NCI-H2227 (cell line): ENCODE measurements around the gene C22orf23.

Experiments used
- DNase-seq: peaks from one replicate; lab custom pipeline; 2025; ENCODE audit not compliant: unreplicated experiment; lab: John Stamatoyannopoulos, UW

The C22orf23 gene

GRCh38 chr22:37953437-37954179 lies at the start of gene C22orf23, which contains the start of gene POLR2F:
TSS of gene C22orf23 (minus strand) at chr22:37953601. CDS start at chr22:37953149, 452 bp downstream.
TSS of gene POLR2F (plus strand) at chr22:37953699. CDS start at chr22:37953788, 89 bp downstream.
- peak; percentile 95 for DNase-seq

- DNase-seq: no peak
These were observed 46.4 kb upstream of the C22orf23 start for GRCh38 chr22:37999640-38000272.

GRCh38 chr22:37999236-37999635 lies 45.8 kb upstream of the C22orf23 start:
- DNase-seq: no peak

GRCh38 chr22:37998543-37998942 lies 45.1 kb upstream of the C22orf23 start:
- no peak for DNase-seq

- no peak for DNase-seq
These were observed 43.3 kb upstream of the C22orf23 start for GRCh38 chr22:37996515-37997246.

GRCh38 chr22:37996079-37996478 lies 42.7 kb upstream of the C22orf23 start:
- no peak for DNase-seq

- no peak for DNase-seq
These were observed 42.1 kb upstream of the C22orf23 start for GRCh38 chr22:37995460-37995859.

- DNase-seq: no peak
These were observed 41.6 kb upstream of the C22orf23 start for GRCh38 chr22:37994982-37995381.

GRCh38 chr22:37994049-37994448 lies 40.6 kb upstream of the C22orf23 start:
- DNase-seq: no peak

- no peak for DNase-seq
These were observed 38.5 kb upstream of the C22orf23 start for GRCh38 chr22:37991731-37992442.

GRCh38 chr22:37990862-37991261 lies 37.5 kb upstream of the C22orf23 start:
- no peak for DNase-seq

GRCh38 chr22:37990301-37990700 lies 36.9 kb upstream of the C22orf23 start:
- no peak for DNase-seq

- no peak for DNase-seq
These were observed 36.0 kb upstream of the C22orf23 start for GRCh38 chr22:37989146-37990045.

- no peak for DNase-seq
These were observed 33.0 kb upstream of the C22orf23 start for GRCh38 chr22:37986371-37986770.

- DNase-seq: no peak
These were observed 32.4 kb upstream of the C22orf23 start for GRCh38 chr22:37985751-37986281.

GRCh38 chr22:37985050-37985585 lies 31.7 kb upstream of the C22orf23 start:
- DNase-seq: no peak

- DNase-seq: no peak
These were observed 30.7 kb upstream of the C22orf23 start, which contains the start of gene SOX10 for GRCh38 chr22:37983860-37984791. TSS of gene SOX10 (minus strand) at chr22:37984555. CDS start at chr22:37983784, 771 bp downstream.
